Left renal pelvis (tissue), 4 donors: ENCODE results near the gene SEMA5B. TPM values are rescaled to one million over a fixed set of nuclear protein-coding genes. Genes with fewer than 3 reads are reported as not detected.

Source experiments
- DNase-seq, 4 donors: peaks; one replicate each; pipeline ENCODE4 v3.0.0-alpha.2; 2013; ENCODE audit warnings: low read depth in 4 of 4, low spot score in 3 of 4
- polyA plus RNA-seq, 4 donors: library from polyadenylated mRNA; unstranded; fragments of 120-200 nt; gene quantifications; one replicate each; pipeline ENCODE4 v1.2.1, GENCODE V29; 2013; ENCODE audit not compliant: insufficient read length in 4 of 4

Gene SEMA5B
- polyA plus RNA-seq, 4 donors = 20.2 to 29.4 (median 25.0) TPM

DNA sequence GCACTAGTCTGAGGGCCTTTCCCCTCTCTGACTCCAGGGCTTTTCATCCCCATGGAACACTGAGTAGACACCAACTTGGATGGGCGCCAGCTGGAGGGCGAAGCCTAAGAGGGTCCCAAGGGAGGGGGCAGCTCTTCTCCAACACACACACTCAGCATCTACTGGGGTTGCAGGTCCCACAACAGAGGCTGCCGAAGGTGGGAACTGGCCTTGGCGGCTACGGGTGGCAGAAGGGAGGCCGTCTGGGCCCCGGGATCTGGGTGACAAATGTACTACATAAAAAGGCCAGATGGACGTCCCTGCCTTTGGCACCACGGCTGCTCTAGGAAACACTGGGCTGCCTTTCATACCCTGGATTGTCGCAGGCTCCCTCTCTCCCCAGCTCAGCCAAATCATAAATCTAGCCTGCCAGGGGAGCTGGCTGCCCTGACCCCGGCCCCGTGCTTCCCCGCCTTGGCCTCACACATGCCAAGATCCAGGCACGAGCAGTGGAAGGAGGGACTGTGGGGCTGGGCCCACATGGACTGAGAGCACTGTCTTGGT, 31.5 kb downstream of the SEMA5B start:
- DNase-seq = no peak

- no peak for DNase-seq
Measured at GRCh38 chr3:122994954-122995353, 32.6 kb downstream of the SEMA5B start.

- no peak for DNase-seq
Measured at GRCh38 chr3:122993124-122993978, 34.2 kb downstream of the SEMA5B start.

- no peak for DNase-seq
Measured at GRCh38 chr3:122992676-122993075, 34.9 kb downstream of the SEMA5B start.

DNA sequence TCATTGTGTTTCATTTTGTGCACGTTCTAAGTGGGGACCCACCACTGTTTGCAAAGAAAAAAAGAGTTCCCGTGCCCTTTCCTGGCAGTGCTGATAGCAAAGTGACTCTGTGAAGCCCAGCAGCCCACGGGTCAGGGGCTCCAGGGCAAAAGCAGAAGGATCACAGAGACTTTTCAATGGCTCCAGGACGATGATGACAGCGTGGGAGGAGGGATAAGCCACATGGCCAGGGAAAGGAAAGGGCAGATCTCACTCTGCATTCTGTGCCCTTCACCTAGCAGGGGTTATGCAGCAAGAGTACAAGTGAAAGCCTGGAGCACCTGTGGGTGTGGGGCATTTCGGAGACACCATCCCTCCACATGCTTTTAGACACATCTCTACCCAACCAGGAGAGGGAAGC, 35.4 kb downstream of the SEMA5B start:
- no peak for DNase-seq

GRCh38 chr3:122991236-122991985, 36.2 kb downstream of the SEMA5B start:
- no peak for DNase-seq

GRCh38 chr3:122989856-122990575, 37.5 kb downstream of the SEMA5B start:
- DNase-seq = no peak

- DNase-seq = no peak
Measured at GRCh38 chr3:122988508-122988907, 39.1 kb downstream of the SEMA5B start.

DNA sequence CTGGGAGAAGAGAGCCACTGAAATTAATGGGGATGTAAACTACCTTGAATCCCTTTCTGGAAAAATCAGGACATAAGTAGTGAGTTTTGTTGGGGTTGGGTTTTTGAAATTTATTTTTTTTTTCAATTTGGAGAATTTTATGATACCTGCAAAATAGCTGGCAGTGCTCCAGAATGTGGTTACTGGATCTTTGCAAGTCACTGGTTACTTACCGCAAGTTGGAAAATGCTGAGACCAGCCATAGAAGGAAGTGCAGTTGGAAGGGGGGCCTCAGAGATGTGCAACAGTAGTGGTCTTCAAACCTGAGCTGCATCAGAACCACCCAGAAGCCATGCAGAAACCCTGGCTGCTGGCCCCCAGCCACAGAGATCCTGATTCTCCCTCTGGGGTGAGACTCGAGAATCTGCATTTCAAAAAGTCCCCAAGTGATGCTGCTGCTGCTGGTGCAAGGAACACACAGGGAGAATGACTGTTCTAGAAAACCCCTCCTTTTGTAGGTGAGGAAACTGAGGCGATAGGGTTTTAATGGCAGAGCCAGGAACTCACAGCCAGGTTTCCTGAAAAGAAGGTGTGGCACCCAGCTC, 39.7 kb downstream of the SEMA5B start:
- no peak for DNase-seq

DNA sequence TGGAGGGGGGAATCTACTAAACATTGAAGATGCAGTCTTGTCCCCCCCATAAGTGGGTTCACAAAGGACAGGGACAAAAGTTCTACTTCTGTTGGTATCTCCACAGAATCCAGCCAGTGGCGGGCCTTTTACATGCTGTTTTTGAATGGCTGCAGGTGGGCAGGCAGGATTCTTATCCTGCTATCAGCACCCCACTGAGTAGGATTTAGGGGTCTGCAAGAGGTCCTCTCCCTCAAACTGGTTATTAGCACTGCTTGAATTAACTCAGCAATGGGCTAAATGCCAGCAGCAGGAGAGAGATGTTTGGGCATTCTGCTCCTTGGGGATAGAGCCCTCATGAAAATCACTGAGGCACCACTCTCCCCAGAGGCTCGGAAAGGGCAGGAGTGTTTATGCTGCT, 40.3 kb downstream of the SEMA5B start:
- DNase-seq = no peak

- no peak for DNase-seq
Measured at GRCh38 chr3:122986693-122987179, 40.8 kb downstream of the SEMA5B start.

GRCh38 chr3:122985539-122985938, 42.0 kb downstream of the SEMA5B start:
- DNase-seq = no peak

- DNase-seq = no peak
Measured at GRCh38 chr3:122984650-122985049, 42.9 kb downstream of the SEMA5B start.

DNA sequence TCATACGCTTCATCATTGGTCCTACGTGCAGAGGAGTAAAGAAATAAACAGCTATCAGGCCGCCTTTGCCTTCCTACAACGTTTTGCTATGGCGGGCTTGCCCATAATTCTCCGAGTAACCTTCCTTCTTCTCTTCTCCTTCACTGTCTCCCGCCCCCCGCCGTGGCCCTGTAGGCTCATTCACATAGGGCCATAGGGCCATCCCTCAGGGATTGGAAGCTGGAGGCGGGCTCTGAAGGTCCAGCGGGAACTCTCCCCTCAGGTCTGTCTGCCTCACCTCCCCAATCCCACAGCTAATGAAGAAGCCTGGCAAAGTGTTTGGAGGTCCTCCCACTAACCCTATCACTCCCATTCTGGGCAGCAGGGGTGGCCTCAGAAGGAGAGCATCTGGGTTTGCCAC, 43.6 kb downstream of the SEMA5B start:
- no peak for DNase-seq

DNA sequence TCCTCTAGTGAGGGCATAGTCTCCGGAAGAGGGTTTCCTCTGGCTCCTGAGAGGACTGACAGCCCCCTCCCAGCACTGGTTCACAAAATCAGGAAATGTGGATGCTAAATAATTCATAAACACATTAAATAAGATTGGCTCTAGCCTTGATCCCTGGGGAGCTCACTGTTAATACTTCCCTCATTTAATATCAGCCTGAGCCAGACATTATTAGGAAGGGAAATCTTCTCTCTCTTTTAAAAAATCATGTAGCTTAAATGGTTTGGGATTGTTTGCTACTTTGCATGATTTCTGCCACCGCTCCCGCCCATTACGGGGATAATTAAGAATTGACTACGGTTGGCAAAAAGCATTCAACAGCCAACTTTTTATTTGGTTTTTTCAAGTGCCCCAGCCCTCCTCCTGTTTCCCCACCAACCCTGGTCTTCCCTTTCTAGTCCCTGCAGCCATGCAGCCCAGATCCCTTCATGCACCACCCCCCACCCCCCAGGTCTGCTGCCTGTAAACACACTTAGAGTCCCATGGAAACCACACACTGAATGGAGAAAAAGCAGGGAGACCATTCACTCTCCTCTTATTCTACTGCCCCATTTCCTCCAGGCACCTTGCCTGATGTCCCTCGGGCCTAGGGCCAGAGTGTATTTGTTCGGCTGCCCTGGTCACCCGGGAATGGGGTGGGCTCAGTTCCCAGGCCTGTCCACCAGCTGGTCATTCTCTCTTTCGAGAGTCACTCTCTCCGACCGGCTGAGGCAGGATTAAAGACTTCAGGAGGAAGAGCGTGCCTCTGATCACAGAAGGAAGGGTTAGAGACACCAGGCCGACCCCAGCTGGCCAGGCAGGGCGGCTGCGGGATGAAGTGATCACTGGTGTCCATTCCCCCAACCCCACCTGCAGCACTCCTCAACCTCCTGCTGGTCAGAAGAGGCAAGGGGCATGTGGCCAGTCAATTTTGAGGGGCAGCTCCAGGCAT, 45.1 kb downstream of the SEMA5B start:
- DNase-seq = no peak

GRCh38 chr3:122979211-122979610, 48.4 kb downstream of the SEMA5B start:
- no peak for DNase-seq

- no peak for DNase-seq
Measured at GRCh38 chr3:122978569-122978968, 49.0 kb downstream of the SEMA5B start.

- DNase-seq = peak in 2 of 4 donors; percentile 44 to 61
Measured at GRCh38 chr3:122977746-122978466, 49.7 kb downstream of the SEMA5B start.

DNA sequence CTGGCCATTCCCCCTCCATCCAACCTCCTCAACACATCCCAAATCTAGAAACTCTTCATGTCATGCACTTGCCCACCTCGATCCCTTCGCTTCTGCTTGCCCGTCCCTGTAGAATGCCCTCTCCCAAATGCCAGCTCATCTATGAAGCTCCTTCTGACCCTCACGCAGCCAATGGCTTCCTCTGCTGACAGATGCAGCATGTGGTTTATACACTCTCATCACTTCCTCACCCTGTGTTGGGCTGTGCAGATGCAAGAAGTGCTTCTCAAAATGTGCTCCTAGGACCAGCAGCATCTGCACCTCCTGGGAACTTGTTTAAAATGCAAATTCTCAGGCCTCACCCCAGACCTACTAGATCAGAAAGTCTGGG, 51.7 kb downstream of the SEMA5B start:
- DNase-seq = no peak
